SK-N-SH treated with all-trans-retinoic acid at 6 μM for 48 hours (cell line): ENCODE measurements around the gene TGFBR3.

Source experiments
- CREB5 ChIP-seq: fragments of 250-450 bp; sonication (Bioruptor Pico); IDR thresholded peaks from 2 replicates; pipeline ENCODE4 v1.5.1; 2020; ENCODE audit warnings: low read depth, mild to moderate bottlenecking, moderate library complexity
- CSRNP3 ChIP-seq: fragments of 250-450 bp; sonication (Bioruptor Pico); IDR thresholded peaks from 2 replicates; pipeline ENCODE4 v1.5.1; 2021; ENCODE audit warnings: mild to moderate bottlenecking, moderate library complexity
- OSR1 ChIP-seq: fragments of 250-450 bp; sonication (Bioruptor Pico); IDR thresholded peaks from 2 replicates; pipeline ENCODE4 v1.8.0; 2022; ENCODE audit warnings: moderate library complexity, mild to moderate bottlenecking, inconsistent platforms
- RARB ChIP-seq: fragments of 250-450 bp; sonication (Bioruptor Pico); IDR thresholded peaks from 2 replicates; pipeline ENCODE4 v1.8.0; 2021; ENCODE audit warnings: mild to moderate bottlenecking, moderate library complexity
- TOX ChIP-seq: fragments of 250-450 bp; sonication (Bioruptor Pico); IDR thresholded peaks from 2 replicates; pipeline ENCODE4 v1.8.0; 2021; ENCODE audit warnings: mild to moderate bottlenecking, moderate library complexity, borderline replicate concordance
- ZFP3 ChIP-seq: fragments of 250-450 bp; sonication (Bioruptor Pico); IDR thresholded peaks from 2 replicates; pipeline ENCODE4 v1.5.0; 2020; ENCODE audit warnings: mild to moderate bottlenecking, moderate library complexity
- TF ChIP-seq, protein P1 (sequence below): fragments of 250-450 bp; sonication (Bioruptor Pico); IDR thresholded peaks from 2 replicates; pipeline ENCODE4 v1.8.0; 2020; ENCODE audit warnings: mild to moderate bottlenecking, moderate library complexity, borderline replicate concordance

DNA sequence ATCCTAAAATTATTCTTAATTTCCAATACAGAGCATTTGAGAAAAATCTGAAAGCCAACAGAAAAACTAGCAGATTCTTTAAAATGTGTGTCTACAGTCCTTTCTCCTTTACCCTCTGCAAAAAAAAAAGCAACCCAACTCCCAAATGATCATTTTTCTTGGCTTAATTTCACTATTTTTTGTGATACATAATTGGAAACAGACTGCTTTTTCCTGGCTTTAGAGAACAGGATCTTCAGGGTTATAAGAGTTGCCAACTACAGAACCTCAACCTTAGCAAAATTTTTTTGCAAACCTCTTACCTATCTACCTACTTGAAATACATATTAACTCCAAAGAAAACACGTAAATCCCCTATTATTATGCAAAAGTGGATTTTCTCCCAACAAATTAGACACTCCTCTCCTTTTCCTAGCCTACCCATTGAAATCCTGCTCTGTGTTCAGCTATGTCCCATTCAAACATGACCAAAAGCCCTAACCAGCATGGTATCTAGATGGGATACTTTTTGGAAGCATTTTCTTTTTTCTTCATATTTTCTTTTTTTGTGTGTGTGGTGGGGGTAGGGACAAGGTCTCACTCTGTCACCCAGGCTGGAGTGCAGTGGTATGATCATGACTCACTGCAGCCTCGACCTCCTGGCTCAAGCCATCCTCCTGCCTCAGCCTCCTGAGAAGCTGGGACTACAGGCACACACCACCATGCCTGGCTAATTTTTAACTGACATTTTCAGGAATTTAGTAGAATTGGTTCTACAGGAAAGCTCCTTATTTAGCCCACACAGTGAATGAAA is 9.0 kb downstream of the TGFBR3 start:
- TF ChIP-seq OSR1 (CRISPR knock-in tag): no peak
- TF ChIP-seq, protein P1, sequence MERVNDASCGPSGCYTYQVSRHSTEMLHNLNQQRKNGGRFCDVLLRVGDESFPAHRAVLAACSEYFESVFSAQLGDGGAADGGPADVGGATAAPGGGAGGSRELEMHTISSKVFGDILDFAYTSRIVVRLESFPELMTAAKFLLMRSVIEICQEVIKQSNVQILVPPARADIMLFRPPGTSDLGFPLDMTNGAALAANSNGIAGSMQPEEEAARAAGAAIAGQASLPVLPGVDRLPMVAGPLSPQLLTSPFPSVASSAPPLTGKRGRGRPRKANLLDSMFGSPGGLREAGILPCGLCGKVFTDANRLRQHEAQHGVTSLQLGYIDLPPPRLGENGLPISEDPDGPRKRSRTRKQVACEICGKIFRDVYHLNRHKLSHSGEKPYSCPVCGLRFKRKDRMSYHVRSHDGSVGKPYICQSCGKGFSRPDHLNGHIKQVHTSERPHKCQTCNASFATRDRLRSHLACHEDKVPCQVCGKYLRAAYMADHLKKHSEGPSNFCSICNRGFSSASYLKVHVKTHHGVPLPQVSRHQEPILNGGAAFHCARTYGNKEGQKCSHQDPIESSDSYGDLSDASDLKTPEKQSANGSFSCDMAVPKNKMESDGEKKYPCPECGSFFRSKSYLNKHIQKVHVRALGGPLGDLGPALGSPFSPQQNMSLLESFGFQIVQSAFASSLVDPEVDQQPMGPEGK (CRISPR knock-in tag): no peak
- TF ChIP-seq CREB5 (CRISPR knock-in tag): no peak
- TF ChIP-seq TOX (CRISPR knock-in tag): no peak
- TF ChIP-seq RARB (CRISPR knock-in tag): no peak
- TF ChIP-seq CSRNP3: no peak
- no peak for TF ChIP-seq ZFP3
